Gastrocnemius medialis (tissue), 4 donors: Measurements from ENCODE around the gene YTHDF1. TPM values are rescaled to one million over a fixed set of nuclear protein-coding genes. Genes with fewer than 3 reads are reported as not detected.

Source experiments
- ATAC-seq, 2 donors: fragments of 150-250 bp; one replicate each; pipeline ENCODE4 v1.9.1; 2016
- DNase-seq, 2 donors: peaks; one replicate each; pipeline ENCODE4 v3.0.0-alpha.2; 2019
- H3K27ac ChIP-seq, 4 donors: fragments of 200-600 bp; sonication (generic); 1 replicate in 1 of 4; 2 replicates in 3 of 4; pipeline ENCODE4 v1.5.1; 2016 to 2018; ENCODE audit warnings: mild to moderate bottlenecking in 2 of 4, moderate library complexity in 1 of 4
- H3K27me3 ChIP-seq, 3 donors: fragments of 200-600 bp; sonication (generic) in 2 of 3; 1 replicate in 1 of 3; 2 replicates in 2 of 3; pipeline versions ENCODE4 v1.5.1 to v1.6.0; 2016 to 2019; ENCODE audit warnings: mild to moderate bottlenecking in 1 of 3, moderate library complexity in 1 of 3
- H3K36me3 ChIP-seq, 2 donors: fragments of 200-600 bp; sonication (generic) in 1 of 2; one replicate each; pipeline ENCODE4 v1.5.1; 2017 to 2018
- H3K4me1 ChIP-seq, 2 donors: fragments of 200-600 bp; sonication (generic) in 1 of 2; one replicate each; pipeline ENCODE4 v1.5.1; 2016 to 2017; ENCODE audit warnings: mild to moderate bottlenecking in 2 of 2
- H3K4me3 ChIP-seq, 4 donors: fragments of 200-600 bp; sonication (generic) in 3 of 4; 1 replicate in 1 of 4; 2 replicates in 3 of 4; pipeline ENCODE4 v1.5.1; 2016 to 2019; ENCODE audit warnings: mild to moderate bottlenecking in 2 of 4
- H3K9me3 ChIP-seq, 3 donors: fragments of 200-600 bp; sonication (generic) in 2 of 3; 1 replicate in 1 of 3; 2 replicates in 2 of 3; pipeline ENCODE4 v1.5.1; 2016 to 2019
- POLR2A ChIP-seq, 2 donors: fragments of 450-650 bp; IDR thresholded peaks; one replicate each; pipeline ENCODE4 v1.6.1; 2017; ENCODE audit warnings: antibody characterized with exemption in 2 of 2, mild to moderate bottlenecking in 2 of 2, moderate library complexity in 2 of 2
- in situ Hi-C, 4 donors: fragments of 200-750 bp; cut with MboI; loops; one replicate each; pipeline versions ENCODE4 v1.15.0 to v1.8.0; 2017; ENCODE audit warnings: low sequenced_read_pairs in 4 of 4
- intact Hi-C: fragments of 100-400 bp; cut with DNase I; formaldehyde crosslinking; loops from one replicate; pipeline ENCODE4 v1.15.1; 2023; ENCODE audit warnings: low total_unique reads
- total RNA-seq, 4 donors: library from RNA; depleted of rRNA; stranded (reverse); fragments of >200 nt; gene quantifications; one replicate each; pipeline versions ENCODE4 v1.1.0 to v1.2.3, GENCODE V29; 2016
- TF ChIP-seq, protein P1 (sequence below), 5 experiments: fragments of 450-650 bp in 3 of 5; fragments of 200-600 bp in 2 of 5; sonication (generic) in 2 of 5; IDR thresholded peaks in 4 of 5; conservative IDR thresholded peaks in 1 of 5; 1 replicate in 4 of 5; 2 replicates in 1 of 5; pipeline ENCODE4 v1.5.1; 2016 to 2019; ENCODE audit warnings: antibody characterized with exemption in 5 of 5, mild to moderate bottlenecking in 3 of 5, moderate library complexity in 3 of 5

YTHDF1 gene
- total RNA-seq = 10 to 100 TPM; 37.1 to 45.7 (median 40.4) TPM

DNA sequence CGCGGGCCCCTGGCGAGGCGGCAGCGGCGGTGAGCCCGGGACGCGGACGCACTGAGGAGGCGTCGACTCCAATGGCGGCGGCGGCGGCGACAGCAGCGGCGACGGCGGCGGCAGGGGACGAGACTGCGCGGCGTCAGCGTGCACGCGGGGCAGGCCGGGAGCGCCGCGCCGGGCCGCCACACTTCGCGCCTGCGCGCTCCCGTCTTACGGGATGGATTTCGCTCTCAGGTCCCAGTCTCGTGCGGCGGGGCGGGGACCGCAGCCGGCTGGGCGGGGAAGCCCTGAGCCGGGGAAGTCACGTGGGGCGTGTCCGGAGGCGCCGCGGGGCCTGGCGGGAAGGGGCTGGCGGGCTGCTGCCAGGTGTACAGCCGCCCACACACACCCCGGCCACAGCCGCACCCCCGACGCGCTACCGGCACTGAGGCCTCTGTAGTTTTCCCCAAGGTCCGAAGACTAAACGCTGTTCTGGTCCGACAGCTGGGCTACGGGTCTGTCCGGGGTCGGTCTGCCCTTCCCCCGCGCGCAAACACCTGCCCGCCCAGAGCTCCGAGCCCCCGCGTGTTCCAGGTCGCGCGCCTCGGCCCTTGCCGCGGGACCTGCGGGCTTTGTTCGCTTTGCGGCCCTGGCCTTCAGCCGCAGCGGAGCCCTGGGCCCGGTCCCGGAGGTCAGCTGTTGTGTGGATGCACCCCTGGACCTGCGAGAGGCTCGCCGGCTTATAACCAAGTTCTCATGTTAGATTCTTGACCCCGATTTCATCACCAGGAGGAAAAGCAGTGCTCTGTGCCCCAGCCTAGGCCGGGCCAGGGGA, at the start of gene YTHDF1:
YTHDF1 (minus strand) TSS at position 91 of the 808 bp plus-strand sequence. CDS start 239 bp downstream, outside the sequence.
- no peaks in the 10 kb centered on the region for H3K27me3 ChIP-seq
- H3K4me1 ChIP-seq = peaks cover 35 to 38% of the 10 kb centered on the region in 2 donors
- peak; percentile 94 to 97 for ATAC-seq
- intact Hi-C loops = loop anchor here (2.0 to 10.0 kb wide), 4 partner anchors 57 to 421 kb away; partner anchors contain the start of genes ARFGAP1, GMEB2, MRGBP and TCFL5
- H3K4me3 ChIP-seq = peak within 1 kb of the TSS; percentile 77 to 95 (median 86)
- peak; percentile 75 to 88 for TF ChIP-seq POLR2A (IDR thresholded peaks at IDR 0.05)
- TF ChIP-seq, protein P1, sequence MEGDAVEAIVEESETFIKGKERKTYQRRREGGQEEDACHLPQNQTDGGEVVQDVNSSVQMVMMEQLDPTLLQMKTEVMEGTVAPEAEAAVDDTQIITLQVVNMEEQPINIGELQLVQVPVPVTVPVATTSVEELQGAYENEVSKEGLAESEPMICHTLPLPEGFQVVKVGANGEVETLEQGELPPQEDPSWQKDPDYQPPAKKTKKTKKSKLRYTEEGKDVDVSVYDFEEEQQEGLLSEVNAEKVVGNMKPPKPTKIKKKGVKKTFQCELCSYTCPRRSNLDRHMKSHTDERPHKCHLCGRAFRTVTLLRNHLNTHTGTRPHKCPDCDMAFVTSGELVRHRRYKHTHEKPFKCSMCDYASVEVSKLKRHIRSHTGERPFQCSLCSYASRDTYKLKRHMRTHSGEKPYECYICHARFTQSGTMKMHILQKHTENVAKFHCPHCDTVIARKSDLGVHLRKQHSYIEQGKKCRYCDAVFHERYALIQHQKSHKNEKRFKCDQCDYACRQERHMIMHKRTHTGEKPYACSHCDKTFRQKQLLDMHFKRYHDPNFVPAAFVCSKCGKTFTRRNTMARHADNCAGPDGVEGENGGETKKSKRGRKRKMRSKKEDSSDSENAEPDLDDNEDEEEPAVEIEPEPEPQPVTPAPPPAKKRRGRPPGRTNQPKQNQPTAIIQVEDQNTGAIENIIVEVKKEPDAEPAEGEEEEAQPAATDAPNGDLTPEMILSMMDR (IDR thresholded peaks at IDR 0.05 in 4 of 5, conservative IDR thresholded peaks at IDR 0.05 in 1 of 5) = no peak
- in situ Hi-C loops = no loop called here
- peak within 1 kb of the TSS; percentile 85 to 96 (median 92) for H3K27ac ChIP-seq
- peaks cover 0 to 35% of the 10 kb centered on the region in 2 donors for H3K36me3 ChIP-seq
- peak; percentile 93 to 96 for DNase-seq
- H3K9me3 ChIP-seq = no peaks in the 10 kb centered on the region

DNA sequence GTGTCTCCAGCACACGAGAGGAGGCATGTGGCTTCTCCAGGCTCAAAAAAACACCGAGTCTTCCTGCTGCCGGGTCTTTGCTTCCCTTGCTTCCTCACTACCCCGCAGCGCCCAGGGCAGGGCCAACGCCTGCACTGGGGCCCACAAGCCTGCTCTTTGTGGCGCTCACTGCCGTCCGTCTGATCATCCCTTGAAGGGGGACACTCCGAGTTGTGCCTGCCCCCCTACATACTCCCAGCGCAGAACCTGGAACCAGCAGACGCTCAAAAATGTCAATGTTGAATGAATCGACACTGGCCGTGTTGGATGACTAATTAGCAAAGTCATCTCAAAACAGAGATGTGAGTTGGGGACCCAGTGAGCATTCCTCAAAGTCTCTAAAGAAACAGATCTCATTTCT, 48.6 kb upstream of the YTHDF1 start:
- Histone ChIP-seq H3K36me3 (no peaks in the 10 kb centered on the region), H3K27me3 (peaks cover 36 to 64% (median 63%) of the 10 kb centered on the region in 3 donors), H3K4me3 (no peak overlapping the region), H3K9me3 (no peaks in the 10 kb centered on the region), H3K27ac (no peak overlapping the region), H3K4me1 (peaks cover 0 to 5% of the 10 kb centered on the region in 2 donors)
- ATAC-seq (no peak), DNase-seq (no peak)
- intact Hi-C loops = no loop called here
- TF ChIP-seq, protein P1 (IDR thresholded peaks at IDR 0.05 in 4 of 5, conservative IDR thresholded peaks at IDR 0.05 in 1 of 5) = no peak
- TF ChIP-seq POLR2A (IDR thresholded peaks at IDR 0.05) = no peak
- in situ Hi-C loops = no loop called here

DNA sequence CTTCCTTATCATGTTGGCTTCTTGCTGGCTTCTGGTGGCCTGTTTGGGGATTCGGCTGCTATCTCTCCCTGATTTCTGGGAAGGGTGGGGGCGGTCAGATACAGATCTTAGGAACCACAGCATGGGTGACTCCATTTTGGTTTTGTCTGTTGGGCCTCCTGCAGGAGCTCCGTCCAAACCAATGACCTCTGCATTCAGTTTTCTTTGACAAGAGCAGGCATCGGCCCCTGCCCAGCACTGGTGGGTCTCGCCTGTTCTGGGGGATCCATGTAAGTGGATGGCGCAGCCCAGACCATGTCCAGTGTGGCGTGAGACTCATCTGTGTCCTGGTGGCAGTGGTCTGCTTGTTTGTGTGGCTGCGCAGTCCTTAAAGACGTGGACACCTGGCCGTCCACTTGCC, 48.1 kb upstream of the YTHDF1 start:
- no peak for TF ChIP-seq POLR2A (IDR thresholded peaks at IDR 0.05)
- TF ChIP-seq, protein P1 (IDR thresholded peaks at IDR 0.05 in 4 of 5, conservative IDR thresholded peaks at IDR 0.05 in 1 of 5) = no peak
- intact Hi-C loops (no loop called here), in situ Hi-C loops (no loop called here)
- Histone ChIP-seq H3K36me3 (no peaks in the 10 kb centered on the region), H3K27ac (no peak overlapping the region), H3K27me3 (peaks cover 36 to 59% (median 59%) of the 10 kb centered on the region in 3 donors), H3K4me1 (peaks cover 0 to 5% of the 10 kb centered on the region in 2 donors), H3K9me3 (no peaks in the 10 kb centered on the region), H3K4me3 (no peak overlapping the region)
- DNase-seq (no peak), ATAC-seq (no peak)

DNA sequence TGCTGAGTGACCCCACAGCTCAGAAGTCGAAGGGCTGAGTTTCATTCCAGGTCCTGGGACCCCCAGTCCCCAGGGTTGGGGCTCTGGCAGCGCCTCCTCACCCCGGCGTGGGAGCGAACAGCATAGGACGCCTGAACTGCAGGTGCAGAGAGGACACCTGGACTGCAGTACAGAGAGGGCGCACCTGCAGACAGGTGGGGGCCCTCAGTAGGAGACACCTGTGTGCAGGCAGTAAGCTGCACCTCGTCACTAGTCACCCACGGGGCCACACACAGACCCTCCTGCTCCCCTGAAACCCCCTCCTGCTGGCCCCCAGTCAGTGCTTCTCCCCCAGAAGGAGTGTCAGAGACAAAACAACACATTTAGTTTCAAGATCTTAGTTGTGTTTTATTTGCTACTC, 46.9 kb upstream of the YTHDF1 start:
- peaks cover 29 to 53% (median 53%) of the 10 kb centered on the region in 3 donors for H3K27me3 ChIP-seq
- H3K4me3 ChIP-seq = no peak overlapping the region
- no peak overlapping the region for H3K27ac ChIP-seq
- H3K4me1 ChIP-seq = peaks cover 0 to 5% of the 10 kb centered on the region in 2 donors
- H3K9me3 ChIP-seq = no peaks in the 10 kb centered on the region
- TF ChIP-seq, protein P1 (IDR thresholded peaks at IDR 0.05 in 4 of 5, conservative IDR thresholded peaks at IDR 0.05 in 1 of 5) = no peak
- TF ChIP-seq POLR2A (IDR thresholded peaks at IDR 0.05) = no peak
- ATAC-seq (no peak), DNase-seq (no peak)
- intact Hi-C loops = no loop called here
- in situ Hi-C loops = no loop called here
- H3K36me3 ChIP-seq = no peaks in the 10 kb centered on the region
